HG03354 (cell line): Measurements from ENCODE around the gene MRGPRX3.
"Not testable (repeated sequence)": the region's sequence is repeated elsewhere in the genome, so short reads cannot be mapped to it uniquely, and the experiment has no call there.

Experiments
- ATAC-seq: cut with Tn5 transposase; IDR thresholded peaks from one replicate; pipeline ENCODE4 v1.9.1; 2021; ENCODE audit warnings: mild to moderate bottlenecking; ENCODE audit not compliant: unreplicated experiment, poor library complexity, severe bottlenecking

The MRGPRX3 gene

GRCh38 chr11:18132341-18132740, at the start of gene MRGPRX3:
Gene MRGPRX3, plus strand, starts transcription at chr11:18132571. Its CDS starts 4,632 bp downstream, at chr11:18137203.
- no peak for ATAC-seq

DNA sequence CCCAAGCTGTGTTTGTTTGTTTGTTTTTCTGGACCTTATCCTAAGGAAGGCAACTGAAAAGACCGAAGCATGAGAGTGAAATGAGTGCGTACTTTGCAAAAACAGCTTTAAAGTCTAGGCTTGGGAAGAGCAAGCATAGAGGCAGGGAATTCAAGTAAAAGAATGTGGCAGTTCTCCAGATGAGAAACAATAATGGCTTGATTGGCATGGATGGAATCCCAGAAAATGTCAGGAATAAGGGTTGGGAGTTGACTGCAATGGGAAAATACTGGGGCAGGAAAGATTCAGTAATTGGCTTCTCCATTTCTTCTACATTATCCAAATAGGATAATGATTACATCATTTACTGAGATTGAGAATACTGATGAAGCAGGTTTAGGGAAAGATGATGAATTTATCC, 44.0 kb upstream of the MRGPRX3 start:
- no peak for ATAC-seq

DNA sequence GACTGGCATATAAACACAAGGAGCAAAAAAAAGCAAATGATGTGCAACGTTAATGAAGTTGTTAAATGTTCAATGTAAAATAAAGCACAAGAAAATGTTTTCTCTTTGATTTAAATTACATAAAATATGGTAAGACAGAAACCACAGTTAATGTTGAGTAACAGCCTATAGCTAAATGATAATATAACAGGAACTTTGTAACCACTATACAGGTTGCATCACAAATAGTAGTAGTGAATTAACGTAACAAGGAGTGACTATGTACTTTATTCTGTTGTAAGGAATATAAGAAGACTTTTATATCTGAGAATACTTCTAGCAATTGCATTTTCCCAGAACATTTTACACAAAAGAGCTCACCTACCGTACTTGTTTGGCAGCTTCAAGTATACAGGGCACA, 43.4 kb upstream of the MRGPRX3 start:
- no peak for ATAC-seq

- ATAC-seq, result no peak
Measured at GRCh38 chr11:18091731-18092130, 40.6 kb upstream of the MRGPRX3 start.

DNA sequence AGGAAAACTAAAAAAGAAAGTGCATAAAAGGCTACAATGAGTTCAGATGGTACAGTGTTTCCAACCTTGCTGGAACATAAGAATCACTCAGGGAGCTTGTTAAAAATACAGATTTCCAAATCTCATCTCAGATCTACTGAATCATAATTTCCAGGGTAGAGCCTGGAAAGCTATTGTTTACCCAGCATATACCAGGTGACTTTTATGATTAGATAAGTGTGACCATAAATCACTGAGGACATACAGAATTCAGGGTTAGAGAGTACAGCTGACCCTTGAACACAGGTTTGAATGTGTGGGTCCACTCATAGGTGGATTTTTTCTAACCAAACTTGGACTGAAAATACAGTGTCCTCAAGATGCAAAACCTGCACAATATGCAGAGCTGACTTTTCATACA, 38.4 kb upstream of the MRGPRX3 start:
- ATAC-seq, result no peak

GRCh38 chr11:18100926-18101656, 31.3 kb upstream of the MRGPRX3 start:
- no peak for ATAC-seq

- ATAC-seq, result no peak
Measured at GRCh38 chr11:18105086-18105801, 27.1 kb upstream of the MRGPRX3 start.

DNA sequence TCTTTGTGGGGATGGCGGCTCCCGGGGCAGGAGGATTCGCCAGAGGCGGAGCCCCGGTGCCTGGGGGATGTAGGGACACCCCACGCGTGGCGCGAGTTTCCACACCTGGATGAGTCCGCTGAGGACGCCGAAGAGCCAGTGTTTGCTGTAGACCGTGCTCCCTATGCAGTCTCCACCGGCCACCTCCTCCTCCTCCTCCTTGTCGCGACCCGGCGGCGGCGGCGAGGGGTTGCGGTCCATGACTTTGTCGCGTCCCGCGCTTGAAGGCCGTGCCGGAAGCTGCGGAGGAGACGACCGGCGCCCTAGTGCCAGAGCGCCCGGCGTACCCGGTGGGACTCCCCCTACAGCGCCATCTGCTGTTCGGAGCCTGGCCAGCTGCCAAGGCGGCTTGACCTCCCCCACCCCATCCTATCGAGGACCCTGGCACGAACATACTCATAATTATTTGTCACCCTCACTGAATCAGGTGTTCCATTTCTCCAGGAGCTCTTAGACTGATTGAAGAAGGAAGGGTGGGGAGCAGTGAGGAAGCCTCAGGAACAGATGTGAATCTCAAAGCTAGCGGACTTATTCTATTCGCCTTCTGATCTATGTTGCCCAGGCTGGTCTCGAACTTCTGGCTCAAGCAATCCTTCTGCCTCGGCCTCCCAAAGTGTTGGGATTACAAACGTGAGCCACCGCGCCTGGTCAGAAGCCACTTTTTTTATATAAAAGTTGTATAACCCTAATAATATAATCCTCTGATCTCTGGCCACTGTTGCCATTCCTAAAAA, 26.4 kb upstream of the MRGPRX3 start, which contains the start of gene SAAL1:
Gene SAAL1, minus strand, starts transcription at position 281 of the 773 bp plus-strand sequence. Its CDS starts 41 bp downstream, at position 240.
- peak; percentile 97 for ATAC-seq

DNA sequence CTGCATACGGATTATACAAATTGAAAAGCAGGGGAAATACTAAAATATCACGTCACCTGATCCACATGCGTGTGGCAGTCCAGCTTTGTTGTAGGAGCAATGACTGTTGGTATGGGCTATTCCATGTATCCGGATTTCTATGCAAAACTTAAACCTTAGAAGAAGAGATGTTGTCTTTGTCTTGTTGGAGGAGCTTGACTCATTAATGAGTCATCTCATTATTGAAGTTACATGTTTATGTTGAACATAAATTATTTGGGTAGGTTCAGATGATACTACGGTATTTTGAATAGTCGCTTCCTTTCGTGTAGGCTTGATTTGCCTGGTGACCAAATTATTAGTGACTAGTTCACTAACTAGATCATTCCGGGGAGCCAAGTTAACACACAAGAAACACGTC, 25.7 kb upstream of the MRGPRX3 start:
- no peak for ATAC-seq

DNA sequence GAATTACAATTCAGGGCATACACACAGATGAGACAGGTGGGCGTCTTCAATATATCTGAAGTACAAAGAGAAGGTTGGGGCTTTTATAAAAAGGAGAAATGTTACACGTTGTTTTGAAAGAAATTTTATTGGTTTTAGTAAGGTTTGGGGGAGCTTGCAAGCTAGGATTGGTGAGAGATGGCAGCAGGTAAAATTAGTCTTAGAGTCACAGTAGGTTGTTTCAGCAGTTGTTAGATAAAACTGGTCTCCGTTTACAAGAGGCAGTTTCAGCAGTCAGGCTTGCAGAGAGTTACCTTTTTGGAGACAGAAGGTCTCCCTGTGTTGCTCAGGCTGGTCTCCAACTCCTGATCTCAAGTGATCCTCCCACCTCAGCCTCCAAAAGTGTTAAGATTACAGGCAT, 24.1 kb upstream of the MRGPRX3 start:
- ATAC-seq, result no peak

DNA sequence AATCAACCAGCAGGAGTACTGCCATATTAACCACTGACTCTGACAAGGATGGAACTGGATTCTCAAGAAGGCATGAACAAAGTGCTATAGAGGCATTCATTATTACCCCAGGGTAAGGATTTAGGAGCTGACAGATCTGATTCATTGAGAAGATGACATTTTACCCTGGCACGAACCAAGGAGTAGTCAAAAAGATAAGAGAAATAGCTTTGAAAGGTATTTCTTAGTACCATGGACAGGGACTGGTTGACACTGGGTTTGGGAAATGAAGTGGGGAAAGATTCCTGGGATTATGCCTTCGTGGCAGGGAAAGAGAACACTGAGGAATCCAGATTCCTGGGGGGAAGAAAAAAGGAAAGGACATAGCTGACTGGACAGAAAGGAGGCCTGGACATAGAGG, 21.4 kb upstream of the MRGPRX3 start:
- ATAC-seq, result no peak

DNA sequence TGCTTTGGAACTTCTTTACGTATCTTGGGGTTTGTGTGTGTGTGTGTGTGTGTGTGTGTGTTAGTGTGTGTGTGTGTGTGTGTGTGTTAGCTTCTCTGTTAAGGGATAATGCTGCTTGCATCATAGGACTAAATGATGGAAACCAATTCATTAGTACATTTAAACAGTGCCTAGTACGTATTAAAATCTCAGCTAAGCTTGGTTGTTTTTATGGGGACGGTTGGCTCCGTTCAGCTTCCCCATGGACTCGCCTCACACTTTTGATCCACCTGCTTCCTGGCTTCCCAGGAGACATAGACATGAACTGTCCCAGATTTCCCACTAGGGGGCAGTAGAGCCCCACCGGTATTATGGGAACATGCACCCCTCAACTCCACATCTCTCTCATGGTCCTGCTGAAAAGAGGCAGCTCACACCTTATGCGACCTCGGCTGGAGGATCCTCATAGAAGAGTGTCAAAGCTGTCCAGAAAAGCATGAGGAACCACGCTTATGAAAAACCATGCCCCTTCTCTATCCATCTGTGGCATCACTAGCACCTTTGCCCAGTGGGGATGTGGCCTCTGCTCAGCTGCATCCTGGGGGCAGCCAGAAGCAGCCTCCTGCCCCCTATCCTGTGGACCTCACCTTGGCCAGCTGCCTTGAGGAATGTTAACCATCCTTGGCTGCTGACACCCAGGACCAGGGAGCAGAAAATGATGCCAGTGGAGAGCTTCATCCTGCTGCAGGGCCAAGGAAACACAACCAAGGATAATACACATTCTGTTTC, 16.8 kb upstream of the MRGPRX3 start:
- peak; percentile 89 for ATAC-seq

GRCh38 chr11:18121331-18121828, 11.0 kb upstream of the MRGPRX3 start:
- ATAC-seq, result not testable (repeated sequence)

GRCh38 chr11:18131115-18131514, 1.3 kb upstream of the MRGPRX3 start:
- ATAC-seq, result not testable (repeated sequence)

GRCh38 chr11:18135308-18135707, 2.9 kb downstream of the MRGPRX3 start:
- no peak for ATAC-seq

GRCh38 chr11:18137186-18137800, 4.9 kb downstream of the MRGPRX3 start:
- no peak for ATAC-seq

GRCh38 chr11:18140145-18140544, 7.8 kb downstream of the MRGPRX3 start:
- ATAC-seq, result no peak

DNA sequence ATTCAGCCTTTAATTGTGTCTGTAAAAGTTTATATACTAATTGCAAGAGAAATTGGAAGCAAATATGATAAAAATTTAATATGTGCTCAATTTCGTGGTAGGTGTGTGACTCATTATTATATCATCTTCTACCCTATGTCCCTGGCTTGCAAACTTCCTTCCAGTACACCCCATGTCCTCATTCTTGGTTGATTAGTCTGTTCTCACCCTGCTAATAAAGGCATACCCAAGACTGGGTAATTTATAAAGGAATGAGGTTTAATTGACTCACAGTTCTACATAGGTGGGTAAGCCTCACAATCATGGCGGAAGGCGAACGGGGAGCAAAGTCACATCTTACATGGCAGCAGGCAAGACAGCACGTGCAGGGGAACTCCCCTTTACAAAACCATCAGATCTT, 11.9 kb downstream of the MRGPRX3 start:
- ATAC-seq, result no peak

GRCh38 chr11:18145025-18145424, 12.7 kb downstream of the MRGPRX3 start:
- ATAC-seq, result no peak
